H9 (cell line): ENCODE results near the gene CHAF1A. TPM values are rescaled to one million over a fixed set of nuclear protein-coding genes. Genes with fewer than 3 reads are reported as not detected.

Source experiments
- DNase-seq: peaks from one replicate; pipeline ENCODE4 v3.0.0-alpha.2; 2017
- H2AFZ ChIP-seq: one replicate; pipeline ENCODE4 v1.6.1; 2013; ENCODE audit warnings: mild to moderate bottlenecking, low read length, control low read depth, moderate library complexity
- H2AK5ac ChIP-seq: 2 replicates; pipeline ENCODE4 v1.6.1; 2013; ENCODE audit warnings: low read length, control low read depth, mixed read lengths; ENCODE audit not compliant: insufficient read length
- H2BK120ac ChIP-seq: one replicate; pipeline ENCODE4 v1.6.1; 2013; ENCODE audit warnings: low read depth, mild to moderate bottlenecking, low read length, control low read depth, inconsistent platforms; ENCODE audit not compliant: poor library complexity, severe bottlenecking
- H2BK12ac ChIP-seq: 2 replicates; pipeline ENCODE4 v1.6.1; 2013; ENCODE audit warnings: low read length, control low read depth, mixed read lengths, low read depth; ENCODE audit not compliant: insufficient read length
- H2BK15ac ChIP-seq: 2 replicates; pipeline ENCODE4 v1.6.1; 2013; ENCODE audit warnings: low read depth, low read length, control low read depth
- H2BK20ac ChIP-seq: one replicate; pipeline ENCODE4 v1.6.1; 2013; ENCODE audit warnings: low read depth, mild to moderate bottlenecking, low read length, control low read depth, inconsistent platforms; ENCODE audit not compliant: poor library complexity, severe bottlenecking
- H2BK5ac ChIP-seq: 2 replicates; pipeline ENCODE4 v1.6.1; 2013; ENCODE audit warnings: low read length, control low read depth, mixed read lengths; ENCODE audit not compliant: insufficient read length
- H3K14ac ChIP-seq: 2 replicates; pipeline ENCODE4 v1.6.1; 2013; ENCODE audit warnings: low read length, control low read depth; ENCODE audit not compliant: insufficient read depth
- H3K18ac ChIP-seq: 2 replicates; pipeline ENCODE4 v1.6.1; 2013; ENCODE audit warnings: low read depth, mild to moderate bottlenecking, mixed read lengths, low read length, control low read depth; ENCODE audit not compliant: insufficient read length
- H3K23ac ChIP-seq: 2 replicates; pipeline ENCODE4 v1.6.1; 2013; ENCODE audit warnings: low read length, control low read depth, mixed read lengths, low read depth; ENCODE audit not compliant: insufficient read length
- H3K23me2 ChIP-seq: 2 replicates; pipeline ENCODE4 v1.6.1; 2013; ENCODE audit warnings: low read depth, mild to moderate bottlenecking, mixed read lengths, low read length, control low read depth; ENCODE audit not compliant: insufficient read length, poor library complexity, severe bottlenecking
- H3K27ac ChIP-seq: 2 replicates; pipeline ENCODE4 v1.5.1; 2013; ENCODE audit warnings: low read length, control low read depth, mixed read lengths, low read depth; ENCODE audit not compliant: insufficient read length
- H3K27me3 ChIP-seq: 2 replicates; pipeline ENCODE4 v1.6.1; 2013; ENCODE audit warnings: low read length, control low read depth, inconsistent platforms; ENCODE audit not compliant: insufficient read depth
- H3K4ac ChIP-seq: 2 replicates; pipeline ENCODE4 v1.6.1; 2013; ENCODE audit warnings: low read depth, mild to moderate bottlenecking, control low read depth, inconsistent platforms, low read length, moderate library complexity
- H3K4me1 ChIP-seq: 2 replicates; pipeline ENCODE4 v1.6.1; 2013; ENCODE audit warnings: low read length, control low read depth, inconsistent platforms; ENCODE audit not compliant: insufficient read depth
- H3K4me2 ChIP-seq: 2 replicates; pipeline ENCODE4 v1.6.1; 2013; ENCODE audit warnings: low read length, control low read depth, mixed read lengths; ENCODE audit not compliant: insufficient read length, insufficient read depth
- H3K56ac ChIP-seq: 2 replicates; pipeline ENCODE4 v1.6.1; 2013; ENCODE audit warnings: low read depth, mild to moderate bottlenecking, mixed read lengths, low read length, control low read depth; ENCODE audit not compliant: insufficient read length
- H3K79me1 ChIP-seq: 2 replicates; pipeline ENCODE4 v1.6.1; 2013; ENCODE audit warnings: low read depth, mild to moderate bottlenecking, moderate library complexity, low read length, control low read depth, inconsistent platforms; ENCODE audit not compliant: insufficient read depth, poor library complexity, severe bottlenecking
- H3K79me2 ChIP-seq: 2 replicates; pipeline ENCODE4 v1.6.1; 2013; ENCODE audit warnings: low read length, control low read depth, inconsistent platforms; ENCODE audit not compliant: insufficient read depth
- H3K9ac ChIP-seq: 2 replicates; pipeline ENCODE4 v1.6.1; 2013; ENCODE audit warnings: low read length, control low read depth, mixed read lengths; ENCODE audit not compliant: insufficient read length; ENCODE audit errors: extremely low read depth
- H3K9me3 ChIP-seq: one replicate; pipeline ENCODE4 v1.6.1; 2013; ENCODE audit warnings: low read depth, low read length, inconsistent platforms; ENCODE audit not compliant: control insufficient read depth
- H3T11ph ChIP-seq: one replicate; pipeline ENCODE4 v1.6.1; 2013; ENCODE audit warnings: mild to moderate bottlenecking, low read length, control low read depth, inconsistent platforms
- H4K20me1 ChIP-seq: one replicate; pipeline ENCODE4 v1.6.1; 2013; ENCODE audit not compliant: control insufficient read depth, insufficient read length, insufficient read depth
- H4K5ac ChIP-seq: 2 replicates; pipeline ENCODE4 v1.6.1; 2013; ENCODE audit warnings: low read depth, mild to moderate bottlenecking, mixed read lengths, low read length, control low read depth; ENCODE audit not compliant: insufficient read length
- H4K8ac ChIP-seq: replicated peaks from 2 replicates; pipeline ENCODE4 v1.6.1; 2013; ENCODE audit warnings: low read length, control low read depth, mixed read lengths, low read depth; ENCODE audit not compliant: insufficient read length
- H4K91ac ChIP-seq: 2 replicates; pipeline ENCODE4 v1.6.1; 2013; ENCODE audit warnings: low read depth, mild to moderate bottlenecking, moderate library complexity, mixed read lengths, low read length, control low read depth; ENCODE audit not compliant: insufficient read length
- H3K27ac Mint-ChIP-seq, 3 experiments: 2 replicates in 2 of 3; 3 replicates in 1 of 3; pipeline ENCODE4 v1.8.0; 2020 to 2021; ENCODE audit warnings: mixed read lengths in 3 of 3, mild to moderate bottlenecking in 1 of 3, moderate library complexity in 1 of 3
- H3K27me3 Mint-ChIP-seq: 2 replicates; pipeline ENCODE4 v1.8.0; 2021; ENCODE audit warnings: low read depth, mild to moderate bottlenecking, moderate library complexity, mixed read lengths
- H3K36me3 Mint-ChIP-seq, 3 experiments: 2 replicates in 2 of 3; 3 replicates in 1 of 3; pipeline ENCODE4 v1.8.0; 2020 to 2021; ENCODE audit warnings: low read depth in 3 of 3, mixed read lengths in 3 of 3; ENCODE audit not compliant: insufficient read depth in 1 of 3
- H3K4me1 Mint-ChIP-seq, 2 experiments: 2 replicates each; pipeline ENCODE4 v1.8.0; 2020; ENCODE audit warnings: mixed read lengths in 2 of 2
- H3K4me3 Mint-ChIP-seq, 2 experiments: 2 replicates in 1 of 2; 3 replicates in 1 of 2; pipeline ENCODE4 v1.8.0; 2020 to 2021; ENCODE audit warnings: mild to moderate bottlenecking in 2 of 2, mixed read lengths in 2 of 2, moderate library complexity in 1 of 2
- H3K9me3 Mint-ChIP-seq, 2 experiments: 2 replicates in 1 of 2; 3 replicates in 1 of 2; pipeline ENCODE4 v1.8.0; 2020; ENCODE audit warnings: mild to moderate bottlenecking in 2 of 2, mixed read lengths in 2 of 2, moderate library complexity in 1 of 2
- CTCF ChIP-seq: fragments of 200-600 bp; sonication (generic); conservative IDR thresholded peaks from 3 replicates; pipeline ENCODE4 v1.8.0; 2021; ENCODE audit warnings: antibody characterized with exemption, mild to moderate bottlenecking
- WGBS: extraction: QIAGEN DNeasy Blood & Tissue Kit; methylation state at CpG from one replicate; pipeline ENCODE4 v1.1.7; 2013; ENCODE audit warnings: missing lambda C conversion rate, low lambda C conversion rate, mixed read lengths; ENCODE audit not compliant: insufficient read length; ENCODE audit errors: extremely low coverage; 5-methylcytosine and 5-hydroxymethylcytosine counted together
- total RNA-seq: library from RNA; stranded (reverse); gene quantifications from 2 replicates; pipeline ENCODE4 v1.2.1, GENCODE V29; 2021

Gene CHAF1A
- total RNA-seq, 1 experiment from 2014 or later = 143 TPM

- TF ChIP-seq CTCF = no peak
Measured at GRCh38 chr19:4456843-4457653, 54.6 kb downstream of the CHAF1A start.

More at GRCh38 chr19:4456843-4457653, 54.6 kb downstream of the CHAF1A start:
- H3K4me1 Mint-ChIP-seq = peaks cover 10 to 14% of the 10 kb centered on the region in 2 experiments
- Histone ChIP-seq H3K79me1 (no peaks in the 10 kb centered on the region), H2BK20ac (no peak overlapping the region), H2BK120ac (no peak overlapping the region), H3K4me2 (peak overlapping the region; percentile 87), H3K9me3 (no peaks in the 10 kb centered on the region), H3K79me2 (no peaks in the 10 kb centered on the region; the same call in 1 of the 2 replicates), H3K9ac (peak overlapping the region; percentile 80), H4K20me1 (peaks cover 4% of the 10 kb centered on the region), H4K8ac (no peak overlapping the region), H4K5ac (no peak overlapping the region), H3K18ac (peak overlapping the region; percentile 89), H3K14ac (peak overlapping the region; percentile 63), H2BK12ac (no peak overlapping the region), H3K4ac (no peak overlapping the region), H2BK5ac (no peak overlapping the region), H2AK5ac (no peak overlapping the region), H3T11ph (no peak overlapping the region), H2AFZ (no peak overlapping the region), H3K27ac (no peak overlapping the region), H3K23ac (no peak overlapping the region), H3K4me1 (no peaks in the 10 kb centered on the region), H3K27me3 (no peaks in the 10 kb centered on the region), H3K56ac (no peak overlapping the region), H2BK15ac (no peak overlapping the region), H3K23me2 (peaks cover 9% of the 10 kb centered on the region), H4K91ac (no peak overlapping the region)
- no CpG with 5 or more reads among the region's 53 CpGs for WGBS
- H3K4me3 Mint-ChIP-seq = peak overlapping the region; percentile 83 to 85
- peaks cover 0 to 11% (median 5%) of the 10 kb centered on the region in 3 experiments; a peak in 3 of 7 replicates for H3K36me3 Mint-ChIP-seq
- H3K27ac Mint-ChIP-seq = peak overlapping the region; percentile 96 to 98 (median 96)
- DNase-seq = peak; percentile 71
- peaks cover 0 to 3% of the 10 kb centered on the region in 2 experiments; a peak in 1 of 5 replicates for H3K9me3 Mint-ChIP-seq
- H3K27me3 Mint-ChIP-seq = peaks cover 9% of the 10 kb centered on the region
